C4-2B (cell line): ENCODE measurements around the gene DDX1.

ENCODE experiments used
- H3K27ac ChIP-seq: fragments of 450-650 bp; 2 replicates; pipeline ENCODE4 v1.5.1; 2017
- CTCF ChIP-seq: fragments of 450-650 bp; conservative IDR thresholded peaks from 2 replicates; pipeline ENCODE4 v1.5.1; 2017; ENCODE audit warnings: mild to moderate bottlenecking
- ZFX ChIP-seq: fragments of 450-650 bp; IDR thresholded peaks from 2 replicates; pipeline ENCODE4 v1.6.1; 2017

The DDX1 gene

GRCh38 chr2:15565392-15565791, 26.3 kb upstream of the DDX1 start:
- H3K27ac ChIP-seq = no peak overlapping the region
- TF ChIP-seq CTCF = no peak
- no peak for TF ChIP-seq ZFX

- TF ChIP-seq CTCF = no peak
- no peak for TF ChIP-seq ZFX
These were observed 25.5 kb upstream of the DDX1 start for GRCh38 chr2:15565994-15566671.

GRCh38 chr2:15566912-15567311, 24.8 kb upstream of the DDX1 start:
- TF ChIP-seq ZFX (no peak), CTCF (no peak)
- no peak overlapping the region for H3K27ac ChIP-seq

More at GRCh38 chr2:15565994-15566671, 25.5 kb upstream of the DDX1 start:
- H3K27ac ChIP-seq = no peak overlapping the region

- H3K27ac ChIP-seq = no peak overlapping the region
- TF ChIP-seq CTCF (no peak), ZFX (no peak)
These were observed 22.8 kb upstream of the DDX1 start for GRCh38 chr2:15568874-15569273.

GRCh38 chr2:15570104-15570503, 21.6 kb upstream of the DDX1 start:
- no peak overlapping the region for H3K27ac ChIP-seq
- TF ChIP-seq ZFX (no peak), CTCF (no peak)

GRCh38 chr2:15571729-15572128, 19.9 kb upstream of the DDX1 start:
- no peak overlapping the region for H3K27ac ChIP-seq
- no peak for TF ChIP-seq CTCF
- no peak; the same call in 1 of the 2 replicates for TF ChIP-seq ZFX

GRCh38 chr2:15577071-15577735, 14.5 kb upstream of the DDX1 start:
- H3K27ac ChIP-seq = no peak overlapping the region
- TF ChIP-seq CTCF (peak; percentile 86), ZFX (no peak)
